Small intestine (tissue), 7 donors: ENCODE data around the gene USP19. TPM values are rescaled to one million over a fixed set of nuclear protein-coding genes. Genes with fewer than 3 reads are reported as not detected.

Source experiments
- DNase-seq, 2 donors: peaks; one replicate each; pipeline versions ENCODE4 v3.0.0 to v3.0.0-alpha.2; 2013
- FAIRE-seq: peaks from 2 replicates; lab custom pipeline; 2012; peaks lifted over from hg19 to GRCh38; lab: Jason Lieb, UNC
- H3K27ac ChIP-seq, 3 donors: one replicate each; pipeline ENCODE4 v1.5.1; 2013; ENCODE audit warnings: low read length in 2 of 3, mild to moderate bottlenecking in 2 of 3, control low read depth in 1 of 3, inconsistent platforms in 1 of 3, low read depth in 1 of 3, moderate library complexity in 1 of 3
- H3K27me3 ChIP-seq, 3 donors: one replicate each; pipeline ENCODE4 v1.6.1; 2013; ENCODE audit warnings: low read length in 3 of 3, inconsistent platforms in 1 of 3; ENCODE audit not compliant: control insufficient read depth in 3 of 3, insufficient read depth in 3 of 3
- H3K36me3 ChIP-seq, 3 donors: one replicate each; pipeline ENCODE4 v1.6.1; 2013; ENCODE audit warnings: low read length in 3 of 3, inconsistent platforms in 1 of 3, low read depth in 1 of 3, mild to moderate bottlenecking in 1 of 3, moderate library complexity in 1 of 3; ENCODE audit not compliant: control insufficient read depth in 3 of 3, insufficient read depth in 2 of 3
- H3K4me1 ChIP-seq, 3 donors: one replicate each; pipeline ENCODE4 v1.6.1; 2013; ENCODE audit warnings: low read length in 2 of 3, inconsistent platforms in 1 of 3, low read depth in 1 of 3, mild to moderate bottlenecking in 1 of 3, moderate library complexity in 1 of 3; ENCODE audit not compliant: control insufficient read depth in 3 of 3, insufficient read depth in 2 of 3
- H3K4me3 ChIP-seq, 3 donors: one replicate each; pipeline ENCODE4 v1.5.1; 2013; ENCODE audit warnings: low read length in 3 of 3, control low read depth in 1 of 3, inconsistent platforms in 1 of 3, low read depth in 1 of 3, mild to moderate bottlenecking in 1 of 3, moderate library complexity in 1 of 3
- H3K9me3 ChIP-seq, 2 donors: one replicate each; pipeline ENCODE4 v1.6.1; 2013; ENCODE audit warnings: low read depth in 1 of 2, low read length in 1 of 2; ENCODE audit not compliant: control insufficient read depth in 2 of 2, insufficient read depth in 1 of 2
- WGBS, 3 donors: extraction: QIAGEN DNeasy Blood & Tissue Kit; methylation state at CpG; one replicate each; pipeline ENCODE4 v1.1.7; 2013; 5-methylcytosine and 5-hydroxymethylcytosine counted together
- polyA plus RNA-seq, 4 donors: library from polyadenylated mRNA; stranded (reverse) in 3 of 4; unstranded in 1 of 4; fragments of 200-250 nt in 3 of 4; fragments of 120-200 nt in 1 of 4; gene quantifications; one replicate each; pipeline versions ENCODE4 v1.2.1 to v1.2.3, GENCODE V29; 2013
- donor health status: healthy with polysubstance abuse.
- donor health status: control.
- donor health status: control.
- donor health status: Bipolar disorder and iron deficiency.
- donor health status: healthy.

Gene USP19
- polyA plus RNA-seq, 4 donors, result 20.1 to 39.6 (median 24.2) TPM

DNA sequence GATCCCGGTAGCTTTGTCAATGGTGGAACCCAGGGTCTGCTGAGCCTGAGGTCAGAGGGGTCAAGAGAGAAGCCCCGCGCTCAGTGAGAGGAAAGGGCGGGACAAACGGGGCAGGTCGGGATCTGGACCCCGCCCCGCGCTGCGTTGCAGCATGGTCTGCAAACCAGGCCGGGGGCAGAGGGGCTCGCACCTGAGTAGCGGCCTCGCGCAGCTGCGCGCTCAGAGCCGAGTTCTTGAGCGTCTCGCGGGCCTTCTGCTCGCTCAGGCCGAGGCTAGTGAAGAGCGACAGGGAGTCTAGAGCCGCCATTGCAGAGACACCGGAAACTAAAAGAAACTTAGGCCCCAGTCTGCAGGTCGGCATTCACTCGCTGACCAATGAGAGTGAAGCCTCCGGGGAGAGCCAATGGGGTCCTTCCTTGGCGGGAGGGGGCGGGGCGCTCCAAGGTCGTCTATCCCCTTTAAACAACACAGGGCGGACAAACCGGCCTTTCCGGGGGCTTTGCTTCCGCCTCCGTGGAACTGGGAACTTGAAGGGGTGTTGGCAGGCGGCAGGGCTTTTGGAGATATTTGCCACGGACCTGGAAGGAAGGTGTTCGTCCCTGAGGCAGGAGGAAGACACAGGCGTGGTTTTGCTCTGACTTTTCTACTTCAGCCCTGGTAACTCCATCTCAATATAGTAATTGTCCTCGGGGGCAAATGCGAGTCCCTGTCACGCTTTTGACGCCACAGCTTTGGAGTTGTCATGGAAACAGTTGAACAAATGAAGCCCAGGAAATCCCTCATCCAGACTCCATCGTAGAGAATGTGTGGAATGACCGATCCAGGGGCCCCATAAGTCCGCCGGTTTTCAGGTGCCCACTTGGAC, 16.0 kb downstream of the USP19 start, which contains the start of gene QARS1:
QARS1 (minus strand) TSS at position 331 of the 865 bp plus-strand sequence; CDS start at position 307, 24 bp downstream.
- H3K4me1 ChIP-seq, result peaks cover 0 to 18% (median 2%) of the 10 kb centered on the region in 3 donors
- peak within 1 kb of the TSS; percentile 83 to 95 (median 83) for H3K4me3 ChIP-seq
- WGBS, 3 donors, result 1 to 4% (median 4%) methylated on average over 47 to 50 of the region's 50 CpGs
- no peaks in the 10 kb centered on the region for H3K9me3 ChIP-seq
- H3K27ac ChIP-seq, result peak within 1 kb of the TSS; percentile 74 to 94 (median 76)
- peaks cover 8 to 71% (median 17%) of the 10 kb centered on the region in 3 donors for H3K36me3 ChIP-seq
- no peak for FAIRE-seq
- no peaks in the 10 kb centered on the region for H3K27me3 ChIP-seq
- peak; percentile 95 to 96 for DNase-seq

DNA sequence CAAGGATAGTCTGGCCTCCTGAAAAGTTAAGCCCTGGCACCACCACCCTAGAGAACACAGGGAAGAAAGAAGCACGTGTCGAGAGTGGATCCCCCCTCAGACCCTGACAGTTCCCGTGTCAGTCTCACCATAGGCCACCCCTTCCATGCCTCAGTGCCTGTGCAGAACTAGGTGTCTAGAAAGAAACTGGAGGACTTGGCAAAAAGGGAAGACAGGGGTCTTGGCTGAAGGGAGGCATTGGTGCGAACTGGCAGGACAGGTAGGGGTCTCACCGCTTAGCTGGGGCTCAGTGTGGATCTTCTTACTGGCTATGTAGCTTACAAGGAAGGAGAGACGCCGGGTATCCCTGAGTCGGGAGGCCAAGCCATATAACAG, 16.6 kb downstream of the USP19 start:
- FAIRE-seq, result no peak
- DNase-seq, result no peak
- WGBS, 3 donors, result 0 to 4% (median 2%) methylated on average over 8 of the region's 8 CpGs
- Histone ChIP-seq H3K36me3 (peaks cover 6 to 71% (median 17%) of the 10 kb centered on the region in 3 donors), H3K27ac (peak overlapping the region; percentile 74 to 93 (median 76)), H3K27me3 (no peaks in the 10 kb centered on the region), H3K4me1 (peaks cover 0 to 18% (median 2%) of the 10 kb centered on the region in 3 donors), H3K9me3 (no peaks in the 10 kb centered on the region), H3K4me3 (peak overlapping the region; percentile 83 to 95 (median 83))

DNA sequence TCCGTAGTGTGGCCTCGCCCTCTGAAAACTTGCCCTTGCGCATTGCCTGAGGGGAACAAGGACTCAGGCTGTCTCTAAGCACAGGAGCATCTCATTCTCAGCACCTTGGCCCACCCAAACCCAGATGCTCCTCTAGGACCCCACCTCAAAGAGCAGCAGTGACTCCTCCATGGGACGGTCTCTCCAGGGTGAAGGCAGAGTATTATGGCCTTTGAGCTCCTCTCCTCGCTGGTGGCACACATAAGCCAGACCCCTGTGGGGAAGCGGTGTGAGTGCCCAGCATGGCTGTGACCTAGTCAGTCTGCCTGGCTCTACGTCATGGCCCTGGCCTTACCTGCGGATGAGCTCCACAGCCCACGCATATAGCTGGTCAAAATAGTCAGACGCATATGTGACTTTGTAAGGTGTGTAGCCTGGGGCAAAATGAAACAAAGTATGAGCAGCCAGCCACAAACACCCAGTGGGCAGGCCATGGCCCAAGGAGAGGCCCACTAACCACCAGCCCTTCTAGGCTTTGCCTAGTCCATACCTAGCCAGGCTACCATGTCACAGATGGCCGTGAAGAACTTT, 20.5 kb downstream of the USP19 start:
- Histone ChIP-seq H3K4me3 (no peak overlapping the region), H3K4me1 (peaks cover 0 to 11% (median 2%) of the 10 kb centered on the region in 3 donors), H3K36me3 (peaks cover 13 to 80% (median 25%) of the 10 kb centered on the region in 3 donors), H3K27me3 (no peaks in the 10 kb centered on the region), H3K27ac (no peak overlapping the region), H3K9me3 (no peaks in the 10 kb centered on the region)
- 92 to 94% (median 93%) methylated on average over 11 of the region's 11 CpGs for WGBS, 3 donors
- DNase-seq (no peak), FAIRE-seq (no peak)

DNA sequence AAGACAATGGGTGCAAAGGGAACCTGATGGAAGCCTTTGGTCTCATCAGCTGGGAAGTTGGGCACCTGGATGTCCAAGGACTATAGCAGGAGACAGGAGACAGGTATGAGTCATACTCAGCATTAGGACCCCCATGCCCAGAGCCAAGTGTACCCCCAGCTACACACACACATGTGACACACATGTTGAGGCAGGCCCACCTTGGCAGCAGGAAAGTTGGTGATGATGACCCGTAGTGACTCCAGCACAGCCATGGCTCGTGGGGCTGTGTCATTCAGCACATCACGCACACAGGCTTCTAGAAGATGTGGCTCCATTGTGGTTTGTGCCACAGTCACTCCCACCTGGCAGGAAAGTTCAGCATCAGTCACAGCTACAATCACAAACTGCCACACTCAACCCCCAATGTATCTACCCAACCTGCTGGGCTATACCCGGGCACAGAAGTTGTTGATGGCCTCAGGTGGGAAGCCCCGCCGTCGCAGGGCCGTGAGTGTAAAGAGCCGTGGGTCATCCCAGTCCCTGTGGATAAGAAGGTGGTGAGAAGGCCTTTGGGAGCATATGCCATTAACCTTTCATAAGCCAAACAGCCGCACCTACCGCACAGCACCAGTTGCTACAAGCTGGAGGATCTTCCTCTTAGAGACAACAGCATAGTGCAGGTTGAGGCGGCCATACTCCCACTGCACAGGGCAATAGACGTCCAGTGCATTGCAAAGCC, 21.6 kb downstream of the USP19 start:
- Histone ChIP-seq H3K27ac (no peak overlapping the region), H3K9me3 (no peaks in the 10 kb centered on the region), H3K36me3 (peaks cover 13 to 80% (median 25%) of the 10 kb centered on the region in 3 donors), H3K27me3 (no peaks in the 10 kb centered on the region), H3K4me1 (peaks cover 0 to 17% (median 2%) of the 10 kb centered on the region in 3 donors), H3K4me3 (no peak overlapping the region)
- no peak for FAIRE-seq
- 92 to 94% (median 93%) methylated on average over 13 of the region's 13 CpGs for WGBS, 3 donors
- DNase-seq, result no peak

DNA sequence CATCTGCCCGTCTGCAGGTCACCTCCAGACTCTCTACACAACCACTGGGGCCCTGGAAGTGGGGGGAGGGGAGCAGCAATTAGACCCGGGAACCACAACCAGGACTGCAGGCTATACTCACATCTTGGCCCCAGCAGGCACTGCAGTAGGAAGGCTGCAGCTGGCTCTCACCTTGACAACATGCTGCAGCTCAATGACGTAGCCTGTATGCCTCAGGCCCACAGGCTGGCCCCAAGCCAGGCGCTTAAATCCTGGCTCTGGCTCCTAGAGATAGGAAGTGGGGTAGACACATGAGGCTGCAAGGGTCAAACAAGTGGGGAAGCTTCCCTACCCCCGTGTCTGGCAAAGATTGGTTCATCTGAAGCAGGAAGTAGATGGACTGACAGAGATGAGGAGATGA, 22.2 kb downstream of the USP19 start:
- no peak for DNase-seq
- peaks cover 13 to 76% (median 25%) of the 10 kb centered on the region in 3 donors for H3K36me3 ChIP-seq
- H3K4me1 ChIP-seq, result peaks cover 0 to 13% (median under 1%) of the 10 kb centered on the region in 3 donors
- no peak overlapping the region for H3K27ac ChIP-seq
- no peaks in the 10 kb centered on the region for H3K9me3 ChIP-seq
- WGBS, 3 donors, result 42 to 52% (median 49%) methylated on average over 5 of the region's 5 CpGs
- H3K4me3 ChIP-seq, result no peak overlapping the region
- no peaks in the 10 kb centered on the region for H3K27me3 ChIP-seq
- FAIRE-seq, result no peak

DNA sequence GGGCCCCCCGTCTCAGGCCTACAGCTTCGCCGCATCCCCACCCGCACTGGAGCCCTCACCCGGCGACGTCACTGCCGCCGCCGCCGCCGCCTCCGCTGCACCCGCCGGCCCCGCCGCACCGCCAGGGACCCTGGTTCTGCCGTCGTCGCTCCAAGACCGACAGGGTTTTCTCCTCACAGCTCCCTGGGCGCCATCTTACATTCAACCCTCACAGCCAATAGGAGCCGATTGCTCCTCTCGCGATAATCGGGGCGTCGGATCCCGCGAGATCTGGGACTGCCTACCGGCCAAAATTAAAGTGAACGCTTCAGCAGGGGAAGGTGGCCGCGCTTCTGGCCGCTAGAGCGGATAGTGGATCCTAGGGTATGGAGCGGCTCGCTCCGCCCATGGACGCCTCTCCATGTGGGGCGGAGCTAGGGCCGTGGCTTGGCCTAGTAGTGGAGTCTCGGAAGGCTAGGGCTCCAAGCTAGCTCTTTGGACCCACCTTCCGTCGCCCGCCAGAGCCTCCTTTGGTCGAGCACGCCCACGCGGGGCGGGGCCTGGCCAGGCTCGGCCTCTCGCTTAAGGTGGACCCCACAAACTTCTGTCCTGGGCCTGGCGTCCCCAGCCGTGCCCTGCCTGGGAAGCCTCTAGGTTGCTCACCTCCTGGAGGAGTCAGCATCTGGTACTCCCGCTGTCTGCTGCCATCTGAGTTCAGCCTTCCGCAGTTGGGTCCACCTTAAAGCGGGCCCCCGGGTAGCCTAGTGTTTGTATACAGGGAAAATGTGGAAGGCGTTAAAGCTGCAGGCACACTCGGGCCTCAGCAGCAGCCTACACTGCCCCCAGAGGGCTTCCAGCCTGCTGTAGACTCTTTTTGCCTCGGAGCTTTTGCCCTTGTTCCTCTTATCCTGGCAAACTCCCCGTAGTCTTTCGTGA, 26.5 kb downstream of the USP19 start, which contains the start of gene QRICH1:
QRICH1 (minus strand) TSS at position 219 of the 915 bp plus-strand sequence. CDS start 17,054 bp downstream, outside the sequence.
- Histone ChIP-seq H3K36me3 (peaks cover 7 to 41% (median 7%) of the 10 kb centered on the region in 3 donors), H3K27ac (peak within 1 kb of the TSS; percentile 93 to 96 (median 95)), H3K9me3 (no peaks in the 10 kb centered on the region), H3K4me3 (peak within 1 kb of the TSS; percentile 76 to 97 (median 83)), H3K4me1 (peaks cover 0 to 13% (median 2%) of the 10 kb centered on the region in 3 donors), H3K27me3 (no peaks in the 10 kb centered on the region)
- FAIRE-seq (no peak), DNase-seq (peak; percentile 99)
- WGBS, 3 donors, result 1% methylated on average over 55 to 65 of the region's 65 CpGs

DNA sequence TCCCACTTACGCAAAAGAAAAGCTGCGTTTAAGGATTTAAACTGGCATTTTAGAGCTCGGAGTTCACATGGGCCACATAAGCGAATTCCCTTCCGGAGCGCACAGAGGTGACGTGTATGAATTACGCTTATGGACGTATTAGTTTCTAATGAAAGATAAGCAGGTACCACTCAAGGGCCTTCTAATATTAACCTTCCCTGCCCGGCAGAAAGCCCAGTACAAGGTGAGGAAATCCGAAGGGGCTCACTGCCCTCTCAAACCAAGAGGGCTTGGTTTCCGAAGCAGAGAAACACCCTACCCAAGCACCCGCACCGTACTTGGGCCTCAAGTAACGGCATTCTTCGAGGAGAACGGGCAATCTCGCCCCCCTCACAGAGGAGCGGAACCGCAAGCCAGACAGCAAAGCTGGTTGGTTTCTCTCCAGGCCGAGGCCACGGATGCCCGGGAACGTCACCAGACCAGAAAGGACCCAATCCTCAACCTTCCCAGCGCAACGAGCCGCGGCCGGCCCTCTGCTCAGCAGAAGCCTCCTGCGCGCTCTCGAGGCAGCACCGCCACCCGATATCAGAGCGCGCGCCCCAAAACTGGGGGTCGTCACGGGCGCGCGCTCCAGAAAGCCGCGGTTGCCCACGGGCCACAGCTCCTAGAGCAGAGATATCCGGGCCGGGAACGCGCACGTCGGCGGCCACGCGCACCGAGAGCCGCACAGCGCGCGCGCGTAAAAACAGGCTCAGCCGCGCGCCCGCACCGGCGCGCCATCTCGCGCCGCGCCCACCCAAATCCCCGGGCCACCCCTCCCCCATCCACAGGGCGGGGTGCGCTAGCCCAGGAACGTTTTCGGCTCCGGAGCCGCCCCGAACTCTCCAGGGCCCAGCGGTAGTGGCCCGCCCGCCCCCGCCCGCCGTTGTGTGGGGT, 27.4 kb downstream of the USP19 start:
- Histone ChIP-seq H3K36me3 (peaks cover 2 to 41% (median 4%) of the 10 kb centered on the region in 3 donors), H3K27me3 (no peaks in the 10 kb centered on the region), H3K27ac (peak overlapping the region; percentile 93 to 96 (median 95)), H3K4me1 (peaks cover 0 to 13% (median 2%) of the 10 kb centered on the region in 3 donors), H3K4me3 (peak overlapping the region; percentile 76 to 97 (median 83)), H3K9me3 (no peaks in the 10 kb centered on the region)
- 0 to 1% (median 0%) methylated on average over 72 to 86 of the region's 86 CpGs for WGBS, 3 donors
- DNase-seq (peak; percentile 71 to 93), FAIRE-seq (no peak)
